22Rv1 (cell line): ENCODE results near the gene ADH4.

Experiments used
- CTCF ChIP-seq: fragments of 450-650 bp; IDR thresholded peaks from 2 replicates; pipeline ENCODE4 v1.5.1; 2017; ENCODE audit warnings: mild to moderate bottlenecking
- ZFX ChIP-seq: fragments of 450-650 bp; IDR thresholded peaks from 2 replicates; pipeline ENCODE4 v1.6.1; 2017; ENCODE audit warnings: antibody characterized with exemption, borderline replicate concordance

DNA sequence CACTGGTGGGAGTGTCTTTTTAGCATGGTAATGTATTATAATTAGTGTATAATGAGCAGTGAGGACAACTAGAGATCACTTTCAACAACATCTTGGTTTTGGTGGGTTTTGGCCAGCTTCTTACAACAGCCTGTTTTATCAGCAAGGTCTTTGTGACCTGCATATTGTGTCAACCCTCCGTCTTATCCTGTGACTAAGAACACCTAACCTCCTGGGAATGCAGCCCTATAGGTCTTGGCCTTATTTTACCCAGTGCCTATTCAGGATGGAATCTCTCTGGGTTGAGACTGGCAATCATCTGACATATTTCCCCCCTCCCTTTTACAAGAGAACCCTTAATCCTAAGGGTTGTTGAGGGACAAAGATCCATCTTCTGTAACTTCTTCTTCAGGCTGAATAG, 21.9 kb upstream of the ADH4 start:
- TF ChIP-seq CTCF (no peak), ZFX (no peak)
